ENCODE measurements around the gene CANT1.
A peak's percentile ranks its signal among the peaks of the same experiment; 100 is the strongest.
"Not testable (repeated sequence)": the region's sequence is repeated elsewhere in the genome, so short reads cannot be mapped to it uniquely, and the experiment has no call there.

CANT1 gene

GRCh38 chr17:78974635-78975591 is 34.7 kb downstream of the CANT1 start:
- peak; percentile 91 for DNase-seq

GRCh38 chr17:78973792-78974520 is 35.6 kb downstream of the CANT1 start:
- no peak for DNase-seq

DNA sequence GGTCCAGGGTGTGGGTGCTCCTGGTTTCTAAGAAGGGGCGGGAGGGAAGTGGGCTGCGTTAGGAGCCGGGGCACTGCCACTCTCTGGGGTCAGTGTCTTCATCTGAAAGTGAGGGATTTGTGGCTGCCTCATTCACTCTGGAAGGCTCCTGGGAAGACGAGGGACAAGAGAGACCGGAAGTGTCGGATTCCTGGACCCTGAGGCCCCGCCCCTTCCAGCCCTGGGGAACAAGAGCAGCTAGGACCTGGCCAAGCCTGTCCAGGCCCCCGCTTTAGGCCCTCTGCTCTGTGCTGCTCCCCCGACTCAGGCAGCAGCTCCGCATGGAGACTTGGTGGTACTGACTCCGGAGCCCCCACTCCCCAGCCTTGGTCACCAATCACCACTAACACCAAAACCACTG is 36.4 kb downstream of the CANT1 start:
- DNase-seq: no peak

DNA sequence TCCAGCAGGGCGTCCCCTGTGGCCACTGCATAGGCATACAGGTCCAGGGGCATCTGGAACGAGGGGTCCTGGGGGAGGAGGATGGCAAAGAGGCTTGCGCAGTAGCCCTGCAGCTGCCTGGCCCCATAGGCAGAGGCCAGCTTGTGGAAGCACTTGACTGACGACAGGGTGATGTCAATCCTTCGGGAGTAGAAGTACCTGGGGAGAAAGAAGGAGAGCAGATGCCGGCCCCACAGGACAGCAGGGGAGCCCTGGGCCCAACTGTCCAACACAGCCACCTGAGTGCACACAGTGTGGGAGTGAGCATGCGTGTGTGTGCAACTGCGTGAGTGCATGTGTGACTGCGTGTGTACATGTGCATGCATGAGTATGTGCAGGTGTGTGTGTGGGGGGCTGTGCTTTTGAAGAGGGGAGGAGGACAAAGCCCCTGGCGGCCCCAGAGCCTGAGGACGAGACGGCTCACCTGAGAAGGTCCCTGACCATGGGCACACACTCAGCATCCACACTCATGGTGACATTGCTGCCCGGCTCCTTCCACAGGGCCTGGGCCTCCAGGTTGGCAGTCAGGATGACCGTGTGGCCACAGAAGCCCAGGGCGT is 37.0 kb downstream of the CANT1 start:
- DNase-seq: peak; percentile 29

GRCh38 chr17:78971756-78972506 is 37.6 kb downstream of the CANT1 start:
- DNase-seq: no peak

- peak; percentile 83 for DNase-seq
Measured at GRCh38 chr17:78970834-78971755, 38.5 kb downstream of the CANT1 start.

DNA sequence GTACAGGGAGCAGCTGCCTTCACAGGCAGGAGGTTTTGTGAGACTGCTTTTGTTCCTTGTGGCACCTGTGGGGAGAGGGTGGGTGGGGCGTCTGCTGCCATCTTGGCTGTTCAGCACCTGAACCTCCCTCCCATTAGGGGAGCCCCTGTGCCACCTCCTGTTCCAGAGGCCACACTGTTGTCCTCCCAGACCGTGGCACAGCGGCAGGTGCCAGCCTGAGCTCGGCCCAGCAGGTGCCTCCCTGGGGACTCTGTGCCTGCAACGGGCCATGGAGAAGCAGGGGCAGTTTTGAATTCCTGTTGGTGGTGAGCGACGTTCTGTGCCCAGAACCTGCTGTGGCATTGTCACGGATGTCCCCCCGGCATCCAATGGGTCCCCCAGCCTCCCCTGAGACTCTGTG is 39.7 kb downstream of the CANT1 start:
- DNase-seq: peak; percentile 50

DNA sequence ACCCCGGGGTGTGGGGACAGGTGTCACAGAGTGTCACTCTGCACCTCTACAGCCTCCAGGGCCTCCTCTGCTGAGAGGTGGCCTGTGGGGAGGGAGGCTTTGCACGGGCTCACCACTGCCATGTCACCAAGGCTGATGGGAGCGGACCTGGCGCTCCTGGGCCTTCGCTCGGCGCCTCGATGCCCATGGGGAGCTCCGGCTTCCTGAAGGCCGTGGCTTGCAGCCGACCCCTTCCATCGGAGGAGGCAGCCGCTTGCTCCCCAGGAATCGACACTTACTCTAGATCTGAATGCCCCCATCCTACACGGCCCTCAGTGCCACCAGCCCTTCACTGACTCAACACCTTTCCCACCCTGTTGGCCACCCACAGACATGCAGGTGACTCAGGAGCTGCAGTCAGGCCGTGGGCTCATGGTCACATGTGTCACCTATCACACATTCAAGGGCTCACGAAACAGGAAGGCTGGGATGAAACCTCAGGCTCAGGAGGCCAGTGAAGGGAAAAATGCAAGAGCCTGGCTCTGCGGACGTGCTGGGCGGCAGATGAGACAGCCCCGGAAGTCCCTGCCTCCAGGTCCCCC is 41.7 kb downstream of the CANT1 start:
- no peak for DNase-seq

GRCh38 chr17:78966910-78967600 is 42.5 kb downstream of the CANT1 start:
- no peak for DNase-seq

- DNase-seq: no peak
Measured at GRCh38 chr17:78966123-78966813, 43.3 kb downstream of the CANT1 start.

GRCh38 chr17:78965491-78965924 is 44.1 kb downstream of the CANT1 start:
- peak; percentile 54 for DNase-seq

DNA sequence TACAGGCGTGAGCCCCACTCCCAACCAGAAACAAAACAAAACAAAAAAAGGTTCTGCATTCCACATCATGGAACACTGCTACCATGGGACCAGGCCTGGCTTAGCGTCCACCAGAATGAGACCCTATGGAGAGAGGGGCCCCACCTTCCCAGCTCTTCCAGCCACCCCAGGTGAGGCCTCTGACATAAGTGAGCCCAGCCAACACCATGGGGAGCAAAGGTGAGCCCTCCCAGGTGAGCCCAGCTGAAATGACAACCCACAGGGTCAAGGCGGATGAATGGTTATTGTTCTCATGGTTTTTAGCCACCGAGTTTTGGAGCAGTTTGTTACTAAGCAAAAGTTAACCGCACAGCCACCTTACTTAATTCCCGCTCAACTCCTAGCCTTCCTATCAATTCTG is 46.2 kb downstream of the CANT1 start:
- DNase-seq: no peak

- not testable (repeated sequence) for DNase-seq
Measured at GRCh38 chr17:78962984-78963348, 46.6 kb downstream of the CANT1 start.

GRCh38 chr17:78962345-78962983 is 47.1 kb downstream of the CANT1 start:
- DNase-seq: peak; percentile 44

- DNase-seq: no peak
Measured at GRCh38 chr17:78961571-78961970, 48.0 kb downstream of the CANT1 start.

GRCh38 chr17:78960928-78961327 is 48.6 kb downstream of the CANT1 start:
- no peak for DNase-seq

GRCh38 chr17:78959803-78960202 is 49.8 kb downstream of the CANT1 start:
- no peak for DNase-seq

- DNase-seq: no peak
Measured at GRCh38 chr17:78958641-78959127, 50.9 kb downstream of the CANT1 start.

DNA sequence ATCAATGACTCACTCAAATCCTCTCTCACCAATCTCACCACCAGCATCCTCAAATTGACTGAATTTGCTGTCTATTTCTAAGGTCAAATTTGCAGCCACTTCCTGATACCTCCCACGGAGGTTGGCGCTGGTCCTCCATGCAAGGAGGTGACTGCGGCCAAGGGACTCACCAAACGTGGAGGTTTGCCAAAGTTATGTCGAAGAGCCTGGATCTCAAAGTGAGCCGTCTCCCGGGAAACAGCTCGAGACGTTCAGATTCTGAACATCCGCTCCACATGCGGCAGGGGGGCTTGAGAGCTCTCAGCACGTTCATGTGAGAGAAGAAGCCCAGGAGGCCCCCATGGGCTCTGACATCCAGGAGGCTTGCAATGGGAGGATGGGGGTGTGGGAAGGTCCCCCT is 52.4 kb downstream of the CANT1 start:
- no peak for DNase-seq

Measured in NCI-H69 (cell line).